Measurements from ENCODE around the gene MAOA. TPM values are rescaled to one million over a fixed set of nuclear protein-coding genes. Genes with fewer than 3 reads are reported as not detected.
"Not testable (repeated sequence)": the region's sequence is repeated elsewhere in the genome, so short reads cannot be mapped to it uniquely, and the experiment has no call there.

Gene MAOA
- total RNA-seq, 2 donors from 2014 or later, result 307 to 349 TPM

GRCh38 chrX:43664258-43664657 is 8.2 kb downstream of the MAOA start:
- Histone ChIP-seq H3K4me3 (no peak overlapping the region), H3K36me3 (no peaks in the 10 kb centered on the region), H3K27ac (peak overlapping the region; percentile 9), H3K9me3 (no peaks in the 10 kb centered on the region), H3K27me3 (no peaks in the 10 kb centered on the region), H3K9ac (ENCODE audit: low read depth in 2 of 2, low read length in 2 of 2) (no peak overlapping the region), H3K4me1 (no peaks in the 10 kb centered on the region)
- TF ChIP-seq CTCF (IDR thresholded peaks at IDR 0.05), result no peak
- intact Hi-C loops (cut with DNase I), result loop anchor here (10.0 kb wide), 1 partner anchor 81 kb away; no protein-coding TSS in a partner anchor
- DNase-seq, result no peak

GRCh38 chrX:43664708-43665107 is 8.6 kb downstream of the MAOA start:
- peak overlapping the region; percentile 9 for H3K27ac ChIP-seq

GRCh38 chrX:43666311-43666912 is 10.3 kb downstream of the MAOA start:
- Histone ChIP-seq H3K27me3 (no peaks in the 10 kb centered on the region), H3K9me3 (no peaks in the 10 kb centered on the region), H3K4me3 (no peak overlapping the region), H3K9ac (ENCODE audit: low read depth in 2 of 2, low read length in 2 of 2) (no peak overlapping the region), H3K4me1 (no peaks in the 10 kb centered on the region), H3K36me3 (no peaks in the 10 kb centered on the region), H3K27ac (no peak overlapping the region)
- DNase-seq, result no peak
- TF ChIP-seq CTCF (IDR thresholded peaks at IDR 0.05), result no peak
- intact Hi-C loops (cut with DNase I), result loop anchor here (10.0 kb wide), 1 partner anchor 78 kb away; no protein-coding TSS in a partner anchor

More at GRCh38 chrX:43664708-43665107, 8.6 kb downstream of the MAOA start:
- Histone ChIP-seq H3K36me3 (no peaks in the 10 kb centered on the region), H3K9me3 (no peaks in the 10 kb centered on the region), H3K4me3 (no peak overlapping the region), H3K27me3 (no peaks in the 10 kb centered on the region), H3K4me1 (no peaks in the 10 kb centered on the region), H3K9ac (ENCODE audit: low read depth in 2 of 2, low read length in 2 of 2) (no peak overlapping the region)
- no peak for TF ChIP-seq CTCF (IDR thresholded peaks at IDR 0.05)
- intact Hi-C loops (cut with DNase I), result loop anchor here (10.0 kb wide), 1 partner anchor 80 kb away; no protein-coding TSS in a partner anchor
- DNase-seq, result no peak

GRCh38 chrX:43675965-43676628 is 20.0 kb downstream of the MAOA start:
- H3K9me3 ChIP-seq; intact Hi-C loops (cut with DNase I); H3K9ac ChIP-seq (ENCODE audit: low read depth in 2 of 2, low read length in 2 of 2); H3K27ac ChIP-seq; H3K4me3 ChIP-seq; H3K4me1 ChIP-seq; H3K27me3 ChIP-seq; H3K36me3 ChIP-seq: not testable (repeated sequence)
- DNase-seq, result peak; percentile 70

GRCh38 chrX:43676971-43677572 is 21.0 kb downstream of the MAOA start:
- TF ChIP-seq CTCF (IDR thresholded peaks at IDR 0.05), result no peak
- peaks cover 9% of the 10 kb centered on the region for H3K27me3 ChIP-seq
- no peak overlapping the region for H3K9ac ChIP-seq (ENCODE audit: low read depth in 2 of 2, low read length in 2 of 2)
- peak overlapping the region; percentile 39 for H3K27ac ChIP-seq
- H3K36me3 ChIP-seq, result no peaks in the 10 kb centered on the region
- no peak for DNase-seq
- intact Hi-C loops (cut with DNase I), result no loop called here
- no peaks in the 10 kb centered on the region for H3K4me1 ChIP-seq
- H3K4me3 ChIP-seq, result no peak overlapping the region
- H3K9me3 ChIP-seq, result no peaks in the 10 kb centered on the region
